Ovary (tissue), 9 donors: Measurements from ENCODE around the gene ZNF174. TPM values are rescaled to one million over a fixed set of nuclear protein-coding genes. Genes with fewer than 3 reads are reported as not detected.

Experiments
- DNase-seq, 5 donors: peaks; one replicate each; pipeline ENCODE4 v3.0.0-alpha.2; 2019 to 2020
- H3K27ac ChIP-seq, 2 donors: fragments of 200-600 bp; one replicate each; pipeline versions ENCODE4 v1.5.1 to v1.8.0; 2019 to 2022
- H3K27me3 ChIP-seq: fragments of 200-600 bp; one replicate; pipeline ENCODE4 v1.8.0; 2022
- H3K36me3 ChIP-seq: fragments of 200-600 bp; sonication (generic); one replicate; pipeline ENCODE4 v1.5.1; 2019
- H3K4me1 ChIP-seq: one replicate; pipeline ENCODE4 v1.8.1; 2013; ENCODE audit warnings: mild to moderate bottlenecking, moderate library complexity; ENCODE audit not compliant: insufficient read depth
- H3K4me3 ChIP-seq: fragments of 200-600 bp; sonication (generic); one replicate; pipeline ENCODE4 v1.5.1; 2017
- H3K9me3 ChIP-seq, 2 donors: fragments of 200-600 bp in 1 of 2; sonication (generic) in 1 of 2; one replicate each; pipeline versions ENCODE4 v1.5.1 to v1.8.1; 2013 to 2019; ENCODE audit warnings: mild to moderate bottlenecking in 1 of 2, moderate library complexity in 1 of 2
- EP300 ChIP-seq: sonication (generic); formaldehyde crosslinking; IDR thresholded peaks from one replicate; pipeline ENCODE4 v1.6.1; 2017; ENCODE audit warnings: antibody characterized with exemption
- POLR2A ChIP-seq: fragments of 450-650 bp; IDR thresholded peaks from one replicate; pipeline ENCODE4 v1.6.1; 2017; ENCODE audit warnings: antibody characterized with exemption, mild to moderate bottlenecking, moderate library complexity
- WGBS, 3 donors: extraction: QIAGEN DNeasy Blood & Tissue Kit in 1 of 3; methylation state at CpG; one replicate each; pipeline versions ENCODE4 v1.1.5 to v1.1.7; 2013 to 2017; 5-methylcytosine and 5-hydroxymethylcytosine counted together
- intact Hi-C, 4 donors: fragments of 100-400 bp; cut with DNase I; formaldehyde crosslinking; loops; one replicate each; pipeline versions ENCODE4 v1.11.0 to v1.15.1; 2022 to 2023
- polyA plus RNA-seq, 2 donors: library from polyadenylated mRNA; stranded (reverse); fragments of 200-250 nt in 1 of 2; fragments of 350-450 nt in 1 of 2; fragmentation: Illumina TruSeq in 1 of 2; extraction: RNeasy Lipid Tissue Mini Kit (QIAGEN cat#74804) in 1 of 2; gene quantifications; one replicate each; pipeline ENCODE4 v1.2.3, GENCODE V29; 2013 to 2014
- total RNA-seq, 7 donors: library from RNA; depleted of rRNA in 2 of 7; stranded (reverse); fragments of >200 nt in 2 of 7; fragmentation: NEBNext Ultra II Directional in 3 of 7; extraction: Animal tissue kit (Norgen Biotek cat#: 25700) in 3 of 7; gene quantifications; one replicate each; pipeline versions ENCODE4 v1.1.0 to v1.2.4, GENCODE V29; 2016 to 2023
- TF ChIP-seq, protein P1 (sequence below), 3 donors: fragments of 450-650 bp in 2 of 3; fragments of 200-600 bp in 1 of 3; IDR thresholded peaks; one replicate each; pipeline versions ENCODE4 v1.5.1 to v1.8.0; 2016 to 2022; ENCODE audit warnings: antibody characterized with exemption in 3 of 3, mild to moderate bottlenecking in 1 of 3
- donor health status: DM: no; HTN: no; CAD: no; lungs with moderate emphysema.
- donor health status: DM: no; HTN: no; CAD: no.
- donor health status: Bipolar disorder and iron deficiency.
- donor health status: DM: yes; HTN: yes; CAD: no.
- donor health status: DM: no; HTN: no; CAD: no.
- donor health status: DM: yes; HTN: yes; CAD: no.

The ZNF174 gene
- total and polyA plus RNA-seq, 9 donors, result 10.5 to 22.2 (median 15.1) TPM

DNA sequence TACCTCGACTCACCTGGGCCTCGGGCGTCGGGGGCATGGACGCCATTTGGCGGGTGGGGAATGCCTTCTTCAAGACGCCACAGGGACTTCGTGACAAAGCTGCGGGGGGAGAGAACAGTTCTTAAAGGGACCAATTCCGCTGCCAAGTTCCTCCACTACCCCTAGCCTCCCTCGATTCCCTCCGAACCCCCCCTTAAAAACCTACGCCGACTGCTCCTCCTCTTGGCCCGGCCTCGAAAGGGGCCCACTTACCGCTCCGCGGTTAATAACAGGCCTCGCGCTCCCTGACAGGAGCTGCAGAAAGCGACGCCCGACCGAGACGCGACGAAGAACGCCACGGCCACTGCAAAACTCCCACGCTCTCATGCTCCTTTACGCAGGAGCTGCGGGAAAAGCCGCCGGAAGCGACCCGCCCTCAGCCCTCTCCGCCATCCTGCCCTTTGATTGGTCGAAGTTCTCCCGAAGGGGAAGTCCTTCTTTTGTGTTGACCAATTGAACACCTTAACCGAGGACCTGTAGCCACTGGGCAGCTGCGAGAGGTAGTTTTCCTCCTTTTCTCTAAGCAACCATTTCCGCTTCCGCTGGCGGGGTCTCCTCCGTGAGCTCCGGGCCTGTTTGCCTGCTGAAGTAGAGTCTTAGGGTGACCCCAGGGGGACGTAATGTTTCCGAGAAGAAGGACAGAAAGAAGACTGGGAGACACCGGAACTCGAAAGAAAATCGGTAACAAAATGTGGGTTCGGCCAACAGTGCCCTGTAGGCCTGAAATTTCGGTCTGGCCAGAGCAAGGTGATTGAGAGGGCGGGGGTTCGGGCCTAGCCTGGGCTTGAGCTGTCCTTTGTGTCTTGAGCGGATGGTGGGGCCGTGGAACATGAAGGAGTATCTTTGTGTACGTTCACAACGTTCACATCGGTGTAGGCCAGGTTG lies 42.4 kb downstream of the ZNF174 start, which contains the start of the genes NAA60 and ZNF597:
Gene NAA60, plus strand, starts transcription at position 573 of the 924 bp plus-strand sequence. CDS start 32,548 bp downstream, outside the sequence.
Gene ZNF597, minus strand, starts transcription at position 397 of the 924 bp plus-strand sequence. Its CDS starts 351 bp downstream, at position 46.
- WGBS, 3 donors, result 39 to 50% (median 48%) methylated on average over 61 of the region's 61 CpGs
- intact Hi-C loops, result no loop called here
- Histone ChIP-seq H3K36me3 (no peaks in the 10 kb centered on the region), H3K4me3 (peak within 1 kb of the TSS; percentile 57), H3K4me1 (peaks cover 4% of the 10 kb centered on the region), H3K27ac (peak within 1 kb of the TSS in 1 of 2 donors; percentile 20), H3K9me3 (no peaks in the 10 kb centered on the region), H3K27me3 (no peaks in the 10 kb centered on the region)
- TF ChIP-seq, protein P1, sequence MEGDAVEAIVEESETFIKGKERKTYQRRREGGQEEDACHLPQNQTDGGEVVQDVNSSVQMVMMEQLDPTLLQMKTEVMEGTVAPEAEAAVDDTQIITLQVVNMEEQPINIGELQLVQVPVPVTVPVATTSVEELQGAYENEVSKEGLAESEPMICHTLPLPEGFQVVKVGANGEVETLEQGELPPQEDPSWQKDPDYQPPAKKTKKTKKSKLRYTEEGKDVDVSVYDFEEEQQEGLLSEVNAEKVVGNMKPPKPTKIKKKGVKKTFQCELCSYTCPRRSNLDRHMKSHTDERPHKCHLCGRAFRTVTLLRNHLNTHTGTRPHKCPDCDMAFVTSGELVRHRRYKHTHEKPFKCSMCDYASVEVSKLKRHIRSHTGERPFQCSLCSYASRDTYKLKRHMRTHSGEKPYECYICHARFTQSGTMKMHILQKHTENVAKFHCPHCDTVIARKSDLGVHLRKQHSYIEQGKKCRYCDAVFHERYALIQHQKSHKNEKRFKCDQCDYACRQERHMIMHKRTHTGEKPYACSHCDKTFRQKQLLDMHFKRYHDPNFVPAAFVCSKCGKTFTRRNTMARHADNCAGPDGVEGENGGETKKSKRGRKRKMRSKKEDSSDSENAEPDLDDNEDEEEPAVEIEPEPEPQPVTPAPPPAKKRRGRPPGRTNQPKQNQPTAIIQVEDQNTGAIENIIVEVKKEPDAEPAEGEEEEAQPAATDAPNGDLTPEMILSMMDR (IDR thresholded peaks at IDR 0.05), result no peak
- TF ChIP-seq EP300 (no peak), POLR2A (no peak)
- DNase-seq, result peak; percentile 73 to 81 (median 76)

DNA sequence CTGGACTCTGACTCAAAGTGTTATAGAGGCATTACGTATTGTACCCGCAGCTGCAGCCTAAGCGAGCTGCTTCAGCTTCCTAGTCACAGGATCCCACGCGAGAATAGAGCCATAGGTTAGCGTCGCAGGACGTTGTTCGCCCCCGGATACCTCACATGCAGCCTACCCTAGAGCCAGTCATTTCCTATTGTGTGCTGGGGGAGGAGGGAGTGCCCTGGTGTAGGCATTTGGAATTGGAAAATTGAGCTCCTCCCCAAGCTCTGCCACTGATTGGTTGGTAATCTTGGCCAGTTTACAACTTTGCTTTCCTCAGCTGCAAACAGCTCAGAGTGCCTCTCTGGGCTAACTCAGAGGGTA lies 43.0 kb downstream of the ZNF174 start:
- intact Hi-C loops, result no loop called here
- 38 to 68% (median 38%) methylated on average over 10 of the region's 10 CpGs for WGBS, 3 donors

DNA sequence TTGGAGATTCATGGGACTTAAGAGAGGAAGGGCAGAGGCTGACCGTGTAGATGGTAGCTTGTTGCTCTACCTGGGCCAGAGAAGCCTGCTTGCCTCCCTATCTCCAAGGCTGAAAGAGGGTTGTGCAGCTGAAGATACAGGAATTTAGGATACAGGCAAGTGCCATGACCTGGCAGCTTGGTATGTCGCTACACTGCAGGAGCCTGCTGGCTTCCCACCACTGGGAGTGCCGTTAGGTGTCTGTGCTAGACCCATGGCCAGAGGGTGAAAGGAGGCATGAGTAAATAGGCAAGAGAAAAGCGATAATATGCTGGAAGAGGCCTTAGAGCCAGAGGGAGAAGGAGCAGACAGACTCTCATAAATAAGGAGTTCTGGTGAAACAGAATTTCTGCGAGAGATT lies 53.1 kb downstream of the ZNF174 start:
- Histone ChIP-seq H3K4me1 (peaks cover 3% of the 10 kb centered on the region), H3K27me3 (no peaks in the 10 kb centered on the region), H3K36me3 (no peaks in the 10 kb centered on the region), H3K27ac (no peak overlapping the region), H3K4me3 (no peak overlapping the region), H3K9me3 (no peaks in the 10 kb centered on the region)
- intact Hi-C loops, result no loop called here
- no peak for TF ChIP-seq POLR2A
- TF ChIP-seq EP300, result no peak
- TF ChIP-seq, protein P1 (IDR thresholded peaks at IDR 0.05), result no peak
- DNase-seq, result no peak
- whole genome bisulfite sequencing, 3 donors, result 80 to 82% (median 81%) methylated on average over 5 of the region's 5 CpGs

More for the DNA sequence above, 43.0 kb downstream of the ZNF174 start:
- no peak for DNase-seq
- H3K27ac ChIP-seq, result no peak overlapping the region
- no peaks in the 10 kb centered on the region for H3K27me3 ChIP-seq
- no peaks in the 10 kb centered on the region for H3K36me3 ChIP-seq
- H3K4me1 ChIP-seq, result peaks cover 4% of the 10 kb centered on the region
- TF ChIP-seq EP300, result no peak
- no peak for TF ChIP-seq POLR2A
- TF ChIP-seq, protein P1 (IDR thresholded peaks at IDR 0.05), result no peak
- H3K4me3 ChIP-seq, result peak overlapping the region; percentile 57
- H3K9me3 ChIP-seq, result no peaks in the 10 kb centered on the region

DNA sequence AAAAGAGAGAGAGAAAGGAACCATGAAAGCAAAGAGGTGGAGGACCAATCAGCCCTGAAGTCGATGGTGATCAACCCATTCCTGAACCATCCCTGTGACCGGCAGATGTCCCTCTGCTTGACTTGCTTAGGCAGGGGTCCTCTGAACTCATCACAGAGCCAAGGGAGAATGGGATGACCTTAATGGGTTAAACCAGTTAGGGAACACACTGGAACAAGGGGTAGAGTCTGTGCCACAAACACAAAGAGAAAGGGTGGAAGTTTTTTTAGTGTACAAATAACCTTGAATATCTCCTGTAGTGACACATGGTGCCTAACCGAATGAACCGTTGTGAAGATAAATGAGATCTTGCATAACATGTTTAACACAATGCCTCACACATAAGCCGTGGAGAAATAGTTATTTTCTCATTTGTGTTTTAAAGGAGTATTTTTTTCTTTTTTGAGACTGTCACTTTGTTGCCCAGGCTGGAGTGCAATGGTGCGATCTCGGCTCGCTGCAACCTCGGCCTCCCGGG lies 53.7 kb downstream of the ZNF174 start:
- Histone ChIP-seq H3K27me3 (no peaks in the 10 kb centered on the region), H3K36me3 (no peaks in the 10 kb centered on the region), H3K4me3 (no peak overlapping the region), H3K9me3 (no peaks in the 10 kb centered on the region), H3K4me1 (peaks cover 8% of the 10 kb centered on the region), H3K27ac (no peak overlapping the region)
- intact Hi-C loops, result no loop called here
- no peak for DNase-seq
- WGBS, 3 donors, result 72 to 80% (median 76%) methylated on average over 10 of the region's 10 CpGs
- TF ChIP-seq POLR2A, result no peak
- TF ChIP-seq EP300, result no peak
- TF ChIP-seq, protein P1 (IDR thresholded peaks at IDR 0.05), result no peak
